Stimulated activated CD4-positive, alpha-beta T cell treated with anti-CD3 and anti-CD28 coated beads, Interleukin-1b, Interleukin-23, amount 100 ng/mL, for 24 hours (primary cell): ENCODE data around the gene MYL9.

Experiments
- DNase-seq, 4 experiments: peaks; one replicate each; pipeline ENCODE4 v3.0.0-alpha.2; 2020; ENCODE audit warnings: low read depth in 4 of 4, low spot score in 1 of 4

Gene MYL9

DNA sequence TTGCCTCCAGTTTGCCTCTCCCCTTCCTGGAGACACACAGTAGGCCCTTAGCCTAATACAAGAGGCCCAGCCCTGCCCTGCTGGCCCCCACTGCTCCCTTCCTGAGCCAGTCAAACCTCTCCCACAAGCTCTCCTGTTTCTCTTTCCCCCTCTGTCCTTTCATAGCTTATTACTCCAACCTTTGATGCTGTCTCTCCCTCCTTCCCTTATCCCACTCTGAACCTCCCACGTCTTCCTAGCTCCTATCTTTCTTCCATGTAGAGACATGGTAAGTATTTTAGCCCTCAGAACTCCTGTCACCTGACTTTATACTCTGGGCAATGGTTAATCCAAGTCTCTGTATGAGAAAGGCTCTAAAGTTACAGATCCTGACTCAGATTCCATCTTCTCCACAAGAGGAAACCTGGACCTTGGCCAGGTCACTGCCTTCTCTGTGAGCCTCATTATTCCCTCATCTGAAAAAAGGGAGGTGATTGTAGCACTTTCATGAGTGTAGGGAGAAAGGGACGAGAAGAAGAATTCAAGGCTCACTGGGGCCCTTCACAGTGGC lies 38.8 kb downstream of the MYL9 start:
- no peak for DNase-seq

DNA sequence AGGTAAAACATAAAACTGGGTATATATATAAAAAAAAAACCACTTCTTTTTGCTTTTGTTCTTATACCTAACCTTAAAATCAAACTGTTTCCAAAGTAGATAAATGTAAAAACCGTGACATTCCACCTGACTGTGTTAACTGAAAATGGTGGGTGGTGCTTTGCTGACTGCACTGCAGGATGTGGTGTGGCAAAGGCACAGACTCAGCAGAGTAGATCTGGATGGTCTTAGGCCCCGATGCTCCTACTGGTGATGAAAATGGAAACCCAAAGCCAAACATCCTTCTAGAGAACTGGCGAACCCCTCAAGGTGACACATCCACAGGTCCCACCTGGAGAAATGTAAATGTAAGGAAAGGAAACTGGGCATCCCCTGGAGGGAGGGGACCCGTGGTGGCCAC lies 41.0 kb downstream of the MYL9 start:
- no peak for DNase-seq

GRCh38 chr20:36582821-36583220 lies 41.5 kb downstream of the MYL9 start:
- no peak for DNase-seq

DNA sequence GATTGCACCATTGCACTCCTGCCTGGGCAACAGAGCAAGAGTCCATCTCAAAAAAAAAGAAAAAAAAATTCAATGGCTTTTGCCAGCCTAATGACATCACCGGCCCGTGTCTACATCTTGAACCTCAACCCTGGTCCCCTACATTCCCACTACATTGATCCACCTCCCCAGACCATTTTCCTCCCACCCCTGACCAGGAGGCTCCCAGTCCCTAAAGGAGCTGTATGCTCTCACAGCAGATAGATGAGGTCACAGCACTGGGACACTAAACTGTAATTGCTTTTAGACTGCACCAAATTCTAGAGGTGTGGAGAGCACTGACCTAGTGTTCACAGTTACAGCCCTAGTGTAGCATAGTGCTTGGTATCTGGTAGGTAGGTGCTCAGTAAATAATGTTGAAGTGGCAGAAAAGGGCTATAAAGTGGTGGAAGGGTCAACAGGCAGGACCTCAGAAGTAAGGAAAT lies 42.7 kb downstream of the MYL9 start:
- DNase-seq, result no peak

DNA sequence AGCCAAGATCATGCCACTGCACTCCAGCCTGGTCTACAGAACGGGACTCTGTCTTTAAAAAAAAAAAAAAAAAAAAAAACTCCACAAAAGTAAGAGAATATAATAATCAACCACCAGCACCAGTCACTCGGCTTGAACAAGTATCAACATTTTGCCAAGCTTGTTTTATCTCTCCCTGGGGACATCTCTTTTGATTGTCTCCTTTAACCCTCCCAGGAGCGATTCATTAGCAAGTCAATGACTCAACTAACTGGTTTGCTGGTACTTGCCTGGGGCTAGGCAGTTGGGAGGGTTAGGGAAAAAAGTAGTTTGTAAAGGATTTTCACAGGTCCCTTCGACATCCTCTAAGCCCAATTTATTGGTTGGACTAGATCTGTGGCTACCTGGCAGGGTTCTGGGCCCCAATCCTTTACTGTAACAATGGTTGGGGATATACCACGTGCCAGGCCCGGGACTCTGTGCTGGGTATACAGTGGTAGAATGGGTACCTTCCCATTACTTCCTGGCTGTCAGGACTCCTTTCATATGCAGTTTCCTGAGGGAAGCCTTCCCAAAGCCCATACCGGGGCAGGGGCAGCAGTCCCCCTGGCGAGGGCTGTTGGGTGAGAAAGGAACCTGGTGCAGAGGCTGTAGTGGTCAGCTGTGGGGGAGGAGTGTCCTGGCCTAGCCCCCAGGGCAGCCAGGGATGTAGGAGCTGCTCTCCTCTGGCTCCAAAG lies 44.2 kb downstream of the MYL9 start:
- no peak for DNase-seq

- DNase-seq, result no peak
These were observed 46.2 kb downstream of the MYL9 start for GRCh38 chr20:36587388-36588070.

DNA sequence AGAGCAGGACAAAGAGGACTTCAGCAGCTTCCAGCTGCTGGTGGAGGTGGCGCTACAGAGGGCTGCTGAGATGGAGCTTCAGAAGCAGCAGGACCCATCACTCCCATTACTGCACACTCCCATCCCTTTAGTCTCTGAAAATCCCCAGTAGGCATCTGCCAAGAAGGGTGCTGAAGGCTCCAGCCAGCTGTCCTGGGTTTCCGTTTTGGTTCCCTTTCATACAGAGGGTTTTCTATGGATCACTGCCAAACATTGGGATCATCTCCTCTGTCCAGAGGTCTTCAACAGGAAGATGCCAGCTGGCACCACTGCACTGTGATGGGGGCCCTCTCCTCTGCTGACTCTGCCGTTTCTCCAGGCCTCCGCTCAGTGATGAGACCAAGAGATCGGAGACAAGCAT lies 50.0 kb downstream of the MYL9 start:
- DNase-seq, result no peak

- DNase-seq, result no peak
These were observed 50.7 kb downstream of the MYL9 start for GRCh38 chr20:36591854-36592641.

GRCh38 chr20:36593347-36593929 lies 52.1 kb downstream of the MYL9 start:
- no peak for DNase-seq

DNA sequence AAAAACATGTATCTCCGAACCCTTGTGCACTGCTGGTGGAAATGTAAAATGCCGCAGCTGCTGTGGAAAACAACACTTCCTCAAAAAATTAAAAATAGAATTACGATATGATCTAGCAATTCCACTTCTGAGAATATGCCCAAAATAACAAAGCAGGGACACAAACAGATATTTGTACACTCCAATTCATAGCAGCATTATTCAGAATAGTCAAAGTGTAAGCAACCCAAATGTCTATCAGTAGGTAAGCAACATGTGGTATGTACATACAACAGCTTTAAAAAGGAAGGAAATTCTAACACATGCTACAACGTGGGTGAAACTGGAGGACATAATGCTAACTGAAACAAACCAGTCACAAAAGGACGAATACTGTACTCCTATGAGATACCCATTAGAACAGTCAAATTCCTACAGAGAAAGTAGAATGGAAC lies 58.6 kb downstream of the MYL9 start:
- DNase-seq, result no peak
